NCI-H128 (cell line): ENCODE data around the gene COMT.
A peak's percentile ranks its signal among the peaks of the same experiment; 100 is the strongest.

ENCODE experiments used
- DNase-seq: peaks from one replicate; lab custom pipeline; 2025; ENCODE audit not compliant: unreplicated experiment; lab: John Stamatoyannopoulos, UW

COMT gene

GRCh38 chr22:20009582-20010306 lies 68.2 kb downstream of the COMT start:
- no peak for DNase-seq

- DNase-seq, result no peak
These were observed 68.9 kb downstream of the COMT start for GRCh38 chr22:20010307-20011122.

GRCh38 chr22:20011123-20011992 lies 69.8 kb downstream of the COMT start:
- DNase-seq, result no peak

GRCh38 chr22:20011993-20012740 lies 70.6 kb downstream of the COMT start:
- DNase-seq, result no peak

GRCh38 chr22:20012741-20013331 lies 71.3 kb downstream of the COMT start:
- DNase-seq, result no peak

- no peak for DNase-seq
These were observed 71.9 kb downstream of the COMT start for GRCh38 chr22:20013382-20013871.

GRCh38 chr22:20014526-20015186 lies 73.1 kb downstream of the COMT start:
- no peak for DNase-seq

- DNase-seq, result no peak
These were observed 73.6 kb downstream of the COMT start for GRCh38 chr22:20015187-20015625.

- DNase-seq, result no peak
These were observed 74.6 kb downstream of the COMT start for GRCh38 chr22:20015971-20016733.

- DNase-seq, result peak; percentile 52
These were observed 75.4 kb downstream of the COMT start, which contains the start of gene ARVCF for GRCh38 chr22:20016734-20017621. Gene ARVCF, minus strand, starts transcription at chr22:20016823. Its CDS starts 26,029 bp downstream, at chr22:19990794.

- no peak for DNase-seq
These were observed 76.0 kb downstream of the COMT start for GRCh38 chr22:20017622-20017958.

GRCh38 chr22:20018001-20018400 lies 76.4 kb downstream of the COMT start:
- no peak for DNase-seq
